Measurements from ENCODE around the gene NKD1.

DNA sequence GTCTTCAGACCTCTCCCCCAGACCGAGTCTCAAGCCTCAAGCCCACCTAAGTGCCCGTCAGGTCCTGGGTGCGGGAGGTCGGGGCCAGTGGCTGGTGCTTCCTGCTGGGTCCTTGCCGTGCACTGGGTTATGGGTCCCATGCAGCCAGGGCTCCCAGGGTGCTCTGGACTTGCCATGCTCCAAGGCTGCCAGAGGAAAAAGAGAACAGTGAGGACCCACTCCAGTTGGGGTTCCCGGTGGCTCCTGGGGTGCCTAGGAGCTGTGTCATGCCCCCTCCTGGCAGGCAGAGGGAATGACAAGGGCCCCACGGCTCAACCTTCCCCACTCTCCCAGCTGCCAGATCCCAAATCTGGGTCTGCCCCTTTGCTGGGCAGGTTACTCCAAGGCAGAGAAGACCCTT lies 129.2 kb downstream of the NKD1 start:
- no peak for TF ChIP-seq POLR2A (IDR thresholded peaks at IDR 0.05; ENCODE audit: control extremely low read depth in 1 of 2, low read depth in 2 of 2, low read length in 2 of 2)
- TF ChIP-seq, protein P1, sequence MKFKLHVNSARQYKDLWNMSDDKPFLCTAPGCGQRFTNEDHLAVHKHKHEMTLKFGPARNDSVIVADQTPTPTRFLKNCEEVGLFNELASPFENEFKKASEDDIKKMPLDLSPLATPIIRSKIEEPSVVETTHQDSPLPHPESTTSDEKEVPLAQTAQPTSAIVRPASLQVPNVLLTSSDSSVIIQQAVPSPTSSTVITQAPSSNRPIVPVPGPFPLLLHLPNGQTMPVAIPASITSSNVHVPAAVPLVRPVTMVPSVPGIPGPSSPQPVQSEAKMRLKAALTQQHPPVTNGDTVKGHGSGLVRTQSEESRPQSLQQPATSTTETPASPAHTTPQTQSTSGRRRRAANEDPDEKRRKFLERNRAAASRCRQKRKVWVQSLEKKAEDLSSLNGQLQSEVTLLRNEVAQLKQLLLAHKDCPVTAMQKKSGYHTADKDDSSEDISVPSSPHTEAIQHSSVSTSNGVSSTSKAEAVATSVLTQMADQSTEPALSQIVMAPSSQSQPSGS (IDR thresholded peaks at IDR 0.05; ENCODE audit: low read length), result no peak
- no peak for TF ChIP-seq JUND (IDR thresholded peaks at IDR 0.05; ENCODE audit: low read length)

Measured in H1 (cell line).